ENCODE measurements around the gene DENND1A.

The DENND1A gene

GRCh38 chr9:123864251-123864650 lies 65.7 kb downstream of the DENND1A start:
- no peak for DNase-seq (ENCODE audit: low read depth)
- no peak overlapping the region for H3K4me3 ChIP-seq (ENCODE audit: low read length)
- TF ChIP-seq CTCF (IDR thresholded peaks at IDR 0.05; ENCODE audit: insufficient read depth, low read depth, low read length, missing control alignments) = no peak

GRCh38 chr9:123863164-123863855 lies 66.6 kb downstream of the DENND1A start:
- no peak for DNase-seq (ENCODE audit: low read depth)
- TF ChIP-seq CTCF (IDR thresholded peaks at IDR 0.05; ENCODE audit: insufficient read depth, low read depth, low read length, missing control alignments) = no peak
- no peak overlapping the region for H3K4me3 ChIP-seq (ENCODE audit: low read length)

- no peak overlapping the region for H3K4me3 ChIP-seq (ENCODE audit: low read length)
- no peak for TF ChIP-seq CTCF (IDR thresholded peaks at IDR 0.05; ENCODE audit: insufficient read depth, low read depth, low read length, missing control alignments)
- no peak for DNase-seq (ENCODE audit: low read depth)
These were observed 68.2 kb downstream of the DENND1A start for GRCh38 chr9:123861756-123862120.

- H3K4me3 ChIP-seq (ENCODE audit: low read length) = no peak overlapping the region
- no peak for TF ChIP-seq CTCF (IDR thresholded peaks at IDR 0.05; ENCODE audit: insufficient read depth, low read depth, low read length, missing control alignments)
- no peak for DNase-seq (ENCODE audit: low read depth)
These were observed 68.7 kb downstream of the DENND1A start for GRCh38 chr9:123861086-123861755.

- no peak for DNase-seq (ENCODE audit: low read depth)
- no peak overlapping the region for H3K4me3 ChIP-seq (ENCODE audit: low read length)
- no peak for TF ChIP-seq CTCF (IDR thresholded peaks at IDR 0.05; ENCODE audit: insufficient read depth, low read depth, low read length, missing control alignments)
These were observed 69.3 kb downstream of the DENND1A start for GRCh38 chr9:123860603-123861002.

- TF ChIP-seq CTCF (IDR thresholded peaks at IDR 0.05; ENCODE audit: insufficient read depth, low read depth, low read length, missing control alignments) = no peak
- DNase-seq (ENCODE audit: low read depth) = no peak
- H3K4me3 ChIP-seq (ENCODE audit: low read length) = no peak overlapping the region
These were observed 77.5 kb downstream of the DENND1A start for GRCh38 chr9:123852403-123852802.

- no peak overlapping the region for H3K4me3 ChIP-seq (ENCODE audit: low read length)
- no peak for TF ChIP-seq CTCF (IDR thresholded peaks at IDR 0.05; ENCODE audit: insufficient read depth, low read depth, low read length, missing control alignments)
- DNase-seq (ENCODE audit: low read depth) = no peak
These were observed 78.1 kb downstream of the DENND1A start for GRCh38 chr9:123851851-123852250.
